ENCODE data around the gene TTC13.

GRCh38 chr1:230898748-230899147 is 79.9 kb downstream of the TTC13 start:
- TF ChIP-seq SREBF2 (IDR thresholded peaks at IDR 0.05; ENCODE audit: low read length) (no peak), CREM (IDR thresholded peaks at IDR 0.05; ENCODE audit: low read depth) (no peak), TCF3 (IDR thresholded peaks at IDR 0.05; ENCODE audit: borderline replicate concordance, insufficient read depth, low read depth, low read length) (no peak), ZNF217 (IDR thresholded peaks at IDR 0.05) (no peak), CTCF (IDR thresholded peaks at IDR 0.05 in 2 of 3, conservative IDR thresholded peaks at IDR 0.05 in 1 of 3; ENCODE audit: control insufficient read depth in 2 of 3, extremely low read depth in 1 of 3, insufficient read depth in 1 of 3, low read depth in 3 of 3, low read length in 3 of 3) (no peak), ZZZ3 (IDR thresholded peaks at IDR 0.05; ENCODE audit: control insufficient read depth, insufficient read length, low read depth) (no peak), IRF3 (IDR thresholded peaks at IDR 0.05) (no peak)

Data from GM12878 (cell line).